GM06990 (cell line): ENCODE measurements around the gene PC.
"Not testable (repeated sequence)": the region's sequence is repeated elsewhere in the genome, so short reads cannot be mapped to it uniquely, and the experiment has no call there.

Source experiments
- DNase-seq: peaks from one replicate; pipeline ENCODE4 v3.0.0-alpha.2; 2011; ENCODE audit not compliant: insufficient read length; ENCODE audit errors: extremely low read depth
- H3K27me3 ChIP-seq: replicated peaks from 2 replicates; pipeline ENCODE4 v1.6.0; 2011; ENCODE audit warnings: low read length; ENCODE audit not compliant: control insufficient read depth, insufficient read depth
- H3K36me3 ChIP-seq: 2 replicates; pipeline ENCODE4 v1.5.1; 2011; ENCODE audit warnings: low read length; ENCODE audit not compliant: control insufficient read depth, insufficient read depth
- H3K4me3 ChIP-seq: replicated peaks from 2 replicates; pipeline ENCODE4 v1.5.1; 2011; ENCODE audit warnings: low read depth, mild to moderate bottlenecking, control low read depth, low read length
- CTCF ChIP-seq: IDR thresholded peaks from 2 replicates; pipeline ENCODE4 v1.5.1; 2011; ENCODE audit warnings: low read length, control low read depth, mild to moderate bottlenecking, inconsistent platforms; ENCODE audit not compliant: insufficient read depth, poor library complexity, severe bottlenecking

PC gene

GRCh38 chr11:66840317-66841091 is 117.7 kb downstream of the PC start:
- TF ChIP-seq CTCF = no peak
- no peak overlapping the region for H3K4me3 ChIP-seq
- no peaks in the 10 kb centered on the region for H3K27me3 ChIP-seq
- no peak for DNase-seq
- peaks cover 7% of the 10 kb centered on the region for H3K36me3 ChIP-seq

GRCh38 chr11:66835768-66836405 is 122.3 kb downstream of the PC start:
- H3K4me3 ChIP-seq = no peak overlapping the region

GRCh38 chr11:66834943-66835342 is 123.2 kb downstream of the PC start:
- no peak for DNase-seq
- Histone ChIP-seq H3K27me3 (no peaks in the 10 kb centered on the region), H3K36me3 (peaks cover 2% of the 10 kb centered on the region), H3K4me3 (no peak overlapping the region)
- TF ChIP-seq CTCF = no peak

More at GRCh38 chr11:66835768-66836405, 122.3 kb downstream of the PC start:
- no peak for TF ChIP-seq CTCF
- H3K36me3 ChIP-seq = peaks cover 3% of the 10 kb centered on the region
- H3K27me3 ChIP-seq = no peaks in the 10 kb centered on the region
- no peak for DNase-seq

- H3K4me3 ChIP-seq = no peak overlapping the region
- TF ChIP-seq CTCF = no peak
- H3K27me3 ChIP-seq = no peaks in the 10 kb centered on the region
- H3K36me3 ChIP-seq = peaks cover 2% of the 10 kb centered on the region
- no peak for DNase-seq
These were observed 123.7 kb downstream of the PC start for GRCh38 chr11:66834539-66834845.

GRCh38 chr11:66824573-66824972 is 133.6 kb downstream of the PC start:
- not testable (repeated sequence) for H3K36me3 ChIP-seq, DNase-seq, H3K27me3 ChIP-seq, H3K4me3 ChIP-seq

DNA sequence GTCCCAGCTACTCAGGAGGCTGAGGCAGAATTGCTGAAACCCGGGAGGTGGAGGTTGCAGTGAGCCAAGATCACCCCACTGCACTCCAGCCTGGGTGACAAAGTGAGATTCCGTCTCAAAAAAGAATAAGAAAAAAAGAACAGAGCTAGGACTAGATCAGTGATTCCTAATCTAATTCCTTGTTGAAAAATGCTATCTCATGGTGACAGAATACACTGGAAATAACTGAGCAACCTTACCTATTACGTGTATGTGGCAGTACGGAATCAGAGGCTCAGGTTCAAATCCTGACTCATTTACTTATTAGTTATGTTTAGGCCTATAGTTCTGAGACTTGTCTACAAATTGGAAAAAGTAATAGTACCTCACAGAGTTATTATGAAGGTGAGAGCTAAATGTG is 134.5 kb downstream of the PC start:
- no peaks in the 10 kb centered on the region for H3K27me3 ChIP-seq
- TF ChIP-seq CTCF = no peak
- peaks cover 2% of the 10 kb centered on the region; the same call in 1 of the 2 replicates for H3K36me3 ChIP-seq
- H3K4me3 ChIP-seq = no peak overlapping the region
- DNase-seq = no peak
